ENCODE results near the gene BLVRA. TPM values are rescaled to one million over a fixed set of nuclear protein-coding genes. Genes with fewer than 3 reads are reported as not detected.
A peak's percentile ranks its signal among the peaks of the same experiment; 100 is the strongest.
"Not testable (repeated sequence)": the region's sequence is repeated elsewhere in the genome, so short reads cannot be mapped to it uniquely, and the experiment has no call there.

Gene BLVRA
- total RNA-seq, 4 donors from 2014 or later = 24.4 to 43.9 (median 29.2) TPM

- no peaks in the 10 kb centered on the region for H3K9me3 ChIP-seq
- H3K27me3 ChIP-seq = no peaks in the 10 kb centered on the region
- H3K4me1 ChIP-seq = peaks cover 9% of the 10 kb centered on the region
- no peak for DNase-seq (ENCODE audit: low spot score in 2 of 2)
- H3K4me3 ChIP-seq = no peak overlapping the region
- peaks cover 14% of the 10 kb centered on the region for H3K36me3 ChIP-seq
- WGBS = 79% methylated on average over 3 of the region's 3 CpGs
- H3K27ac ChIP-seq = no peak overlapping the region
- TF ChIP-seq POLR2AphosphoS5 (IDR thresholded peaks at IDR 0.05) = no peak
- TF ChIP-seq POLR2A (IDR thresholded peaks at IDR 0.05) = no peak
These were observed 13.1 kb downstream of the BLVRA start for GRCh38 chr7:43771573-43771972.

DNA sequence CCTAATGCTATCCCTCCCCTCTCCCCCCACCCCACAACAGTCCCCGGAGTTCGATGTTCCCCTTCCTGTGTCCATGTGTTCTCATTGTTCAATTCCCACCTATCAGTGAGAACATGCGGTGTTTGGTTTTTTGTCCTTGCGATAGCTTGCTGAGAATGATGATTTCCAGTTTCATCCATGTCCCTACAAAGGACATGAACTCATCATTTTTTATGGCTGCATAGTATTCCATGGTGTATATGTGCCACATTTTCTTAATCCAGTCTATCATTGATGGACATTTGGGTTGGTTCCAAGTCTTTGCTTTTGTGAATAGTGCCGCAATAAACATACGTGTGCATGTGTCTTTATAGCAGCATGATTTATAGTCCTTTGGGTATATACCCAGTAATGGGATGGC, 14.8 kb downstream of the BLVRA start:
- not testable (repeated sequence) for DNase-seq (ENCODE audit: low spot score in 2 of 2); H3K9me3 ChIP-seq; H3K4me3 ChIP-seq; H3K27me3 ChIP-seq; H3K4me1 ChIP-seq; H3K27ac ChIP-seq
- WGBS = 96% methylated on average over 6 of the region's 6 CpGs
- H3K36me3 ChIP-seq = peaks cover 14% of the 10 kb centered on the region

DNA sequence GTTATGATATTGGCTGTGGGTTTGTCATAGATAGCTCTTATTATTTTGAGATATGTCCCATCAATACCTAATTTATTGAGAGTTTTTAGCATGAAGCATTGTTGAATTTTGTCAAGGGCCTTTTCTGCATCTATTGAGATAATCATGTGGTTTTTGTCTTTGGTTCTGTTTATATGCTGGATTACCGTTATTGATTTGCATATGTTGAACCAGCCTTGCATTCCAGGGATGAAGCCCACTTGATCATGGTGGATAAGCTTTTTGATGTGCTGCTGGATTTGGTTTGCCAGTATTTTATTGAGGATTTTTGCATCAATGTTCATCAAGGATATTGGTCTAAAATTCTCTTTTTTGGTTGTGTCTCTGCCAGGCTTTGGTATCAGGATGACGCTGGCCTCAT, 16.8 kb downstream of the BLVRA start:
- H3K9me3 ChIP-seq; H3K27ac ChIP-seq; H3K4me1 ChIP-seq; H3K4me3 ChIP-seq; DNase-seq (ENCODE audit: low spot score in 2 of 2); H3K27me3 ChIP-seq: not testable (repeated sequence)
- peaks cover 19% of the 10 kb centered on the region for H3K36me3 ChIP-seq
- 96% methylated on average over 2 of the region's 2 CpGs for WGBS

DNA sequence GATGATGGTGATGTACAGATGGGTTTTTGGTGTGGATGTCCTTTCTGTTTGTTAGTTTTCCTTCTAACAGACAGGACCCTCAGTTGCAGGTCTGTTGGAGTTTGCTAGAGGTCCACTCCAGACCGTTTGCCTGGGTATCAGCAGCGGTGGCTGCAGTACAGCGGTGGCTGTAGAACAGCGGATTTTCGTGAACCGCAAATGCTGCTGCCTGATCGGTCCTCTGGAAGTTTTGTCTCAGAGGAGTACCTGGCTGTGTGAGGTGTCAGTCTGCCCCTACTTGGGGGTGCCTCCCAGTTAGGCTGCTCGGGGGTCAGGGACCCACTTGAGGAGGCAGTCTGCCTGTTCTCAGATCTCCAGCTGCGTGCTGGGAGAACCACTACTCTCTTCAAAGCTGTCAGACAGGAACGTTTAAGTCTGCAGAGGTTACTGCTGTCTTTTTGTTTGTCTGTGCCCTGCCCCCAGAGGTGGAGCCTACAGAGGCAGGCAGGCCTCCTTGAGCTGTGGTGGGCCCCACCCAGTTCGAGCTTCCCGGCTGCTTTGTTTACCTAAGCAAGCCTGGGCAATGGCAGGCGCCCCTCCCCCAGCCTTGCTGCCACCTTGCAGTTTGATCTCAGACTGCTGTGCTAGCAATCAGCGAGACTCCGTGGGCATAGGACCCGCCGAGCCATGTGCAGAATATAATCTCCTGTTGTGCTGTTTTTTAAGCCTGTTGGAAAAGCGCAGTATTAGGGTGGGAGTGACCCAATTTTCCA, 20.0 kb downstream of the BLVRA start:
- not testable (repeated sequence) for H3K9me3 ChIP-seq; H3K36me3 ChIP-seq; H3K27me3 ChIP-seq; DNase-seq (ENCODE audit: low spot score in 2 of 2); H3K4me3 ChIP-seq
- Histone ChIP-seq H3K27ac (peak overlapping the region; percentile 53), H3K4me1 (peaks cover 19% of the 10 kb centered on the region)
- WGBS = 85% methylated on average over 7 of the region's 18 CpGs

- Histone ChIP-seq H3K36me3 (peaks cover 6% of the 10 kb centered on the region), H3K4me1 (peaks cover 19% of the 10 kb centered on the region), H3K4me3 (no peak overlapping the region), H3K27ac (peak overlapping the region; percentile 53), H3K9me3 (no peaks in the 10 kb centered on the region), H3K27me3 (no peaks in the 10 kb centered on the region)
- no peak for DNase-seq (ENCODE audit: low spot score in 2 of 2)
- TF ChIP-seq POLR2A (IDR thresholded peaks at IDR 0.05) (no peak), POLR2AphosphoS5 (IDR thresholded peaks at IDR 0.05) (no peak)
- TF ChIP-seq, protein P1, sequence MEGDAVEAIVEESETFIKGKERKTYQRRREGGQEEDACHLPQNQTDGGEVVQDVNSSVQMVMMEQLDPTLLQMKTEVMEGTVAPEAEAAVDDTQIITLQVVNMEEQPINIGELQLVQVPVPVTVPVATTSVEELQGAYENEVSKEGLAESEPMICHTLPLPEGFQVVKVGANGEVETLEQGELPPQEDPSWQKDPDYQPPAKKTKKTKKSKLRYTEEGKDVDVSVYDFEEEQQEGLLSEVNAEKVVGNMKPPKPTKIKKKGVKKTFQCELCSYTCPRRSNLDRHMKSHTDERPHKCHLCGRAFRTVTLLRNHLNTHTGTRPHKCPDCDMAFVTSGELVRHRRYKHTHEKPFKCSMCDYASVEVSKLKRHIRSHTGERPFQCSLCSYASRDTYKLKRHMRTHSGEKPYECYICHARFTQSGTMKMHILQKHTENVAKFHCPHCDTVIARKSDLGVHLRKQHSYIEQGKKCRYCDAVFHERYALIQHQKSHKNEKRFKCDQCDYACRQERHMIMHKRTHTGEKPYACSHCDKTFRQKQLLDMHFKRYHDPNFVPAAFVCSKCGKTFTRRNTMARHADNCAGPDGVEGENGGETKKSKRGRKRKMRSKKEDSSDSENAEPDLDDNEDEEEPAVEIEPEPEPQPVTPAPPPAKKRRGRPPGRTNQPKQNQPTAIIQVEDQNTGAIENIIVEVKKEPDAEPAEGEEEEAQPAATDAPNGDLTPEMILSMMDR (IDR thresholded peaks at IDR 0.05) = no peak
- 86% methylated on average over 14 of the region's 14 CpGs for WGBS
These were observed 20.7 kb downstream of the BLVRA start for GRCh38 chr7:43779045-43779812.

DNA sequence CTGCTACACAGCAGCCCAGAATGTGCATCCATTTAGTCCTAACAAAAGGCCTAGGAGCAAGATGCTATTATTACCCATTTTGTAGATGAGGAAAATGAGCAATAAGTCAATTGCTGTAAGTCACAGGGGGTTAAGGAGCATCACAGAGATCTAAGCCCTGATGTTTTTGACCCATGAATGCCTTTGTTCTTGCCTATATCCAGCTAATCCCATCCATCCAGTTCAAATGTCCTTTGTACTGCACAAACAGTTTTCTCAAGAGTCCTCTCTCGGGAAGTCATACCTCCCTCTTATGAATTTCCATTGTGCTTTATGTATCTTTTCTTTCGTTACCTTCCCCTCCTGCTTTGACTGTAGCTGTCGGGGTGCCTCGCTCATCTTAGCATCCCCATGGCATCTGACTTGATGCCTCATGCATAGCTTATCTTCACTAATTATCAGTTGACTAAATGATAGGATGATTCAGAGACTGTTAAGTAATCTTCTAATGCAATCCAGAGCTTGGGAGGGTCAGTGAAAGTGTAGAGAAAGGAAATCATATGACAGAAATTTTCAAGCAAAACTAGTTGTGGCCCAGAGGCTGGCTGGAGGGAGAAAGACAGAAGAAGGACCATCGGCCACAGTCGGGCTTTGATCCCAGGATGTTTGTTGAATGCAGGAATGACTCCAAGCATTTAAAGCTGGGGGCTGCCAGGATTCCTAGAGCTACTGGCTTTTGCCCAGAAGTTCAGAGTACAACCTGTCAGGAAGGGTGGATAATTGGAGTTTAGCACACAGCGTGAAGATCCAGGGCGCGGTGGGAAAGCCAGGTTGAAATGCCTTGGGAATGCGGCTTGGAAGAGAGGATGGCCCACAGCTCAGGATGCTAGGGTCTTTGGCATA, 23.5 kb downstream of the BLVRA start:
- Histone ChIP-seq H3K9me3 (no peaks in the 10 kb centered on the region), H3K27me3 (no peaks in the 10 kb centered on the region), H3K36me3 (peaks cover 6% of the 10 kb centered on the region), H3K27ac (no peak overlapping the region), H3K4me1 (peaks cover 25% of the 10 kb centered on the region), H3K4me3 (no peak overlapping the region)
- TF ChIP-seq POLR2A (IDR thresholded peaks at IDR 0.05) = no peak
- TF ChIP-seq, protein P1 (IDR thresholded peaks at IDR 0.05) = no peak
- no peak for TF ChIP-seq POLR2AphosphoS5 (IDR thresholded peaks at IDR 0.05)
- TF ChIP-seq EP300 (IDR thresholded peaks at IDR 0.05) = no peak
- DNase-seq (ENCODE audit: low spot score in 2 of 2) = no peak
- 59% methylated on average over 10 of the region's 10 CpGs for WGBS

Measured in suprapubic skin (tissue), 4 donors.